ENCODE data around the gene DLG5.

GRCh38 chr10:77799352-77799751 is 127.2 kb downstream of the DLG5 start:
- TF ChIP-seq MAX (IDR thresholded peaks at IDR 0.05) (no peak), RXRA (IDR thresholded peaks at IDR 0.05) (no peak), TAF1 (conservative IDR thresholded peaks at IDR 0.05) (no peak)
